Smooth muscle cell (in vitro differentiated cells): Measurements from ENCODE around the gene FAM53B. TPM values are rescaled to one million over a fixed set of nuclear protein-coding genes. Genes with fewer than 3 reads are reported as not detected.

Source experiments
- DNase-seq: peaks from one replicate; lab custom pipeline; 2025; ENCODE audit not compliant: unreplicated experiment; lab: John Stamatoyannopoulos, UW
- H2AFZ ChIP-seq: fragments of 200-600 bp; sonication (generic); 2 replicates; pipeline ENCODE4 v1.6.0; 2016; ENCODE audit warnings: antibody characterized with exemption, low read depth, mild to moderate bottlenecking
- H3F3A ChIP-seq: fragments of 200-600 bp; sonication (generic); 2 replicates; pipeline ENCODE4 v1.6.0; 2017; ENCODE audit warnings: antibody characterized with exemption, low read depth
- H3K27ac ChIP-seq: fragments of 200-600 bp; sonication (generic); 2 replicates; pipeline ENCODE4 v1.5.1; 2016; ENCODE audit warnings: low read depth, mild to moderate bottlenecking
- H3K27me3 ChIP-seq: fragments of 200-600 bp; sonication (generic); 2 replicates; pipeline ENCODE4 v1.6.1; 2016; ENCODE audit warnings: low read depth, mild to moderate bottlenecking
- H3K36me3 ChIP-seq: fragments of 200-600 bp; sonication (generic); 2 replicates; pipeline ENCODE4 v1.5.1; 2016; ENCODE audit warnings: low read depth
- H3K4me1 ChIP-seq: fragments of 200-600 bp; sonication (generic); 2 replicates; pipeline ENCODE4 v1.5.1; 2016; ENCODE audit warnings: low read depth
- H3K4me2 ChIP-seq: fragments of 200-600 bp; sonication (generic); 2 replicates; pipeline ENCODE4 v1.6.0; 2016; ENCODE audit warnings: mild to moderate bottlenecking
- H3K4me3 ChIP-seq: fragments of 200-600 bp; sonication (generic); 2 replicates; pipeline ENCODE4 v1.5.1; 2016; ENCODE audit warnings: mild to moderate bottlenecking
- H3K79me2 ChIP-seq: fragments of 200-600 bp; sonication (generic); 2 replicates; pipeline ENCODE4 v1.6.0; 2016; ENCODE audit warnings: low read depth, mild to moderate bottlenecking
- H3K9ac ChIP-seq: fragments of 200-600 bp; sonication (generic); 2 replicates; pipeline ENCODE4 v1.6.0; 2016; ENCODE audit warnings: low read depth
- H3K9me3 ChIP-seq: fragments of 200-600 bp; sonication (generic); replicated peaks from 2 replicates; pipeline ENCODE4 v1.5.1; 2016; ENCODE audit warnings: low read depth
- H4K20me1 ChIP-seq: fragments of 200-600 bp; sonication (generic); 2 replicates; pipeline ENCODE4 v1.6.0; 2016; ENCODE audit warnings: low read depth
- CTCF ChIP-seq: fragments of 200-600 bp; sonication (generic); IDR thresholded peaks from 2 replicates; pipeline ENCODE4 v1.5.1; 2017; ENCODE audit warnings: borderline replicate concordance, mild to moderate bottlenecking, antibody characterized with exemption; ENCODE audit not compliant: insufficient read depth, poor library complexity, severe bottlenecking
- WGBS: methylation state at CpG from one replicate; pipeline ENCODE4 v1.1.7; 2016; ENCODE audit warnings: low lambda C conversion rate; 5-methylcytosine and 5-hydroxymethylcytosine counted together
- polyA plus RNA-seq: library from polyadenylated mRNA; unstranded; fragments of >200 nt; fragmentation: Nextera tagmentation; extraction: Ambion mirVana; gene quantifications from 2 replicates; pipeline ENCODE4 v1.2.1, GENCODE V29; 2016
- total RNA-seq: library from RNA; depleted of rRNA; stranded (reverse); fragments of >200 nt; gene quantifications from 2 replicates; pipeline ENCODE4 v1.2.3, GENCODE V29; 2014

FAM53B gene
- total and polyA plus RNA-seq, 2 experiments from 2014 or later, result 5.5 to 6.2 TPM

GRCh38 chr10:124593431-124593985, 150.7 kb downstream of the FAM53B start:
- 92% methylated on average over 14 of the region's 17 CpGs for WGBS
- Histone ChIP-seq H3F3A (no peaks in the 10 kb centered on the region), H3K4me3 (no peak overlapping the region), H3K9me3 (no peaks in the 10 kb centered on the region), H3K36me3 (no peaks in the 10 kb centered on the region), H4K20me1 (no peaks in the 10 kb centered on the region), H3K27me3 (no peaks in the 10 kb centered on the region), H3K9ac (no peak overlapping the region), H2AFZ (no peak overlapping the region), H3K27ac (no peak overlapping the region), H3K79me2 (no peaks in the 10 kb centered on the region), H3K4me2 (no peak overlapping the region), H3K4me1 (no peaks in the 10 kb centered on the region)
- no peak for TF ChIP-seq CTCF
- DNase-seq, result no peak

GRCh38 chr10:124592736-124593430, 151.3 kb downstream of the FAM53B start:
- DNase-seq, result no peak
- Histone ChIP-seq H3K79me2 (no peaks in the 10 kb centered on the region), H2AFZ (no peak overlapping the region), H4K20me1 (no peaks in the 10 kb centered on the region), H3K9ac (no peak overlapping the region), H3K27ac (no peak overlapping the region), H3F3A (no peaks in the 10 kb centered on the region), H3K36me3 (no peaks in the 10 kb centered on the region), H3K4me2 (no peak overlapping the region), H3K9me3 (no peaks in the 10 kb centered on the region), H3K27me3 (no peaks in the 10 kb centered on the region), H3K4me1 (no peaks in the 10 kb centered on the region), H3K4me3 (no peak overlapping the region)
- 87% methylated on average over 26 of the region's 26 CpGs for WGBS
- no peak for TF ChIP-seq CTCF

- no peak overlapping the region for H3K4me3 ChIP-seq
- no peaks in the 10 kb centered on the region for H3K4me1 ChIP-seq
- no peaks in the 10 kb centered on the region for H3K27me3 ChIP-seq
- no peaks in the 10 kb centered on the region for H3F3A ChIP-seq
- no peak for DNase-seq
- H2AFZ ChIP-seq, result no peak overlapping the region
- 95% methylated on average over 7 of the region's 7 CpGs for WGBS
- no peak for TF ChIP-seq CTCF
- H3K79me2 ChIP-seq, result no peaks in the 10 kb centered on the region
- H3K36me3 ChIP-seq, result no peaks in the 10 kb centered on the region
- H3K9me3 ChIP-seq, result no peaks in the 10 kb centered on the region
- no peaks in the 10 kb centered on the region for H4K20me1 ChIP-seq
- H3K27ac ChIP-seq, result no peak overlapping the region
- H3K9ac ChIP-seq, result no peak overlapping the region
- H3K4me2 ChIP-seq, result no peak overlapping the region
Measured at GRCh38 chr10:124592101-124592500, 152.1 kb downstream of the FAM53B start.

- Histone ChIP-seq H3K4me2 (no peak overlapping the region), H3K9ac (no peak overlapping the region), H4K20me1 (no peaks in the 10 kb centered on the region), H2AFZ (no peak overlapping the region), H3K79me2 (no peaks in the 10 kb centered on the region), H3K9me3 (no peaks in the 10 kb centered on the region), H3K4me1 (no peaks in the 10 kb centered on the region), H3K4me3 (no peak overlapping the region), H3K36me3 (no peaks in the 10 kb centered on the region), H3K27me3 (no peaks in the 10 kb centered on the region), H3K27ac (no peak overlapping the region), H3F3A (no peaks in the 10 kb centered on the region)
- TF ChIP-seq CTCF, result no peak
- no peak for DNase-seq
- 78% methylated on average over 5 of the region's 5 CpGs for WGBS
Measured at GRCh38 chr10:124591123-124591495, 153.1 kb downstream of the FAM53B start.
